GM20000 (cell line): Measurements from ENCODE around the gene YTHDF1.
"Not testable (repeated sequence)": the region's sequence is repeated elsewhere in the genome, so short reads cannot be mapped to it uniquely, and the experiment has no call there.

Experiments
- DNase-seq: peaks from one replicate; pipeline ENCODE4 v3.0.0; 2012; ENCODE audit warnings: low spot score
- TF ChIP-seq, protein P1 (sequence below): IDR thresholded peaks from 2 replicates; pipeline ENCODE4 v1.5.1; 2012; ENCODE audit warnings: mild to moderate bottlenecking, control low read depth; ENCODE audit errors: extremely low read depth, missing control alignments

Gene YTHDF1

DNA sequence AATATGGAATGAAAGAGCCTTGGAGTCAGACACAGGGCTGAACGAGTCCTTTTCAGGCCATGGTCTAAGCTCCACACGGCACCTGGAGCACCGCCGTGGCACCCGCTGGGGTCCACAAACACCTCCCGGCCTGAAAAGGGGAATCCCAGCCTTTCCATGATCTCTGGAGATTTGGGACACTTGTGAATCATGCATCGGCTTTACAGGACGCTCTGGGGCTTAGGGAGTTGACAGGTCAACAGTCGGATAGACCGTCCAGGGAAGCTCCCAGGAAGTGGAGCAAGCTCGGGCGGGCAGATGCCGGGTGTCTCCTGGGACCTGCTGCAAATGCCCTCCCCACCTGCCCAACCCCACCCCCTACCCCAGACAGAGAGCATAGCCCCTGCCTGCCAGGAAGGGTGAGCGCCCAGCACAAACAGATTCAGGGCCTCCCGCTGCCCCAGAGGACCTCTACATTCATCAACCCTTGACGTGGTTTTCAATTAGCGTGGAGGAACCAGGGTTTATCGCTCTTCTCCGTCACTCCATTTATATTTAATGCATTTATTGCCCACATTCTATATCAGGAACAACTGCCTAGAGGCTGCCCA lies 53.6 kb downstream of the YTHDF1 start:
- no peak for DNase-seq
- TF ChIP-seq, protein P1, sequence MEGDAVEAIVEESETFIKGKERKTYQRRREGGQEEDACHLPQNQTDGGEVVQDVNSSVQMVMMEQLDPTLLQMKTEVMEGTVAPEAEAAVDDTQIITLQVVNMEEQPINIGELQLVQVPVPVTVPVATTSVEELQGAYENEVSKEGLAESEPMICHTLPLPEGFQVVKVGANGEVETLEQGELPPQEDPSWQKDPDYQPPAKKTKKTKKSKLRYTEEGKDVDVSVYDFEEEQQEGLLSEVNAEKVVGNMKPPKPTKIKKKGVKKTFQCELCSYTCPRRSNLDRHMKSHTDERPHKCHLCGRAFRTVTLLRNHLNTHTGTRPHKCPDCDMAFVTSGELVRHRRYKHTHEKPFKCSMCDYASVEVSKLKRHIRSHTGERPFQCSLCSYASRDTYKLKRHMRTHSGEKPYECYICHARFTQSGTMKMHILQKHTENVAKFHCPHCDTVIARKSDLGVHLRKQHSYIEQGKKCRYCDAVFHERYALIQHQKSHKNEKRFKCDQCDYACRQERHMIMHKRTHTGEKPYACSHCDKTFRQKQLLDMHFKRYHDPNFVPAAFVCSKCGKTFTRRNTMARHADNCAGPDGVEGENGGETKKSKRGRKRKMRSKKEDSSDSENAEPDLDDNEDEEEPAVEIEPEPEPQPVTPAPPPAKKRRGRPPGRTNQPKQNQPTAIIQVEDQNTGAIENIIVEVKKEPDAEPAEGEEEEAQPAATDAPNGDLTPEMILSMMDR = no peak

DNA sequence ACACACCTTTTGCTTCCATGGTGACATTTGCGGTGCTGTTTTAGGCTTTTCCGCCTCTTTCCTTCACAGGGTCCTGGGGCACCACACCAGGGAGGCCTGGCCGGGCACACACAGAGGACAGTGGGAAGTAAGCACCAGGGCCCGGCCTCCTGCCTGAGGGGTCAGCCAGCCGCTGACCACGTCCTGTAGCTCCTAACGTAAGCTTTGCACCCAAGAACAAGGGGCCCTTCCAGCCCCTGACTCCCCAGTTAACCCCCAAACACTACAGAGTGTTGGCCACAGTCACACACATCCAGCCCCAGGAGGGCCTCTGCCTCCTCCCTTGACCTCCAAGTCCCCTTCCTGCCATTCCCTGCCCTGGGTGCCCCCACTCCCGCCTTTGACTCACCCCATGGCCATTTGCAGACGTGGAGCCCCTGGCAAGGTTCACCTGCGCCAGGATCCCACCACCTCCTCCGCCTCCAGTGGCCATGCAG lies 54.7 kb downstream of the YTHDF1 start:
- TF ChIP-seq, protein P1 = no peak
- DNase-seq = no peak

DNA sequence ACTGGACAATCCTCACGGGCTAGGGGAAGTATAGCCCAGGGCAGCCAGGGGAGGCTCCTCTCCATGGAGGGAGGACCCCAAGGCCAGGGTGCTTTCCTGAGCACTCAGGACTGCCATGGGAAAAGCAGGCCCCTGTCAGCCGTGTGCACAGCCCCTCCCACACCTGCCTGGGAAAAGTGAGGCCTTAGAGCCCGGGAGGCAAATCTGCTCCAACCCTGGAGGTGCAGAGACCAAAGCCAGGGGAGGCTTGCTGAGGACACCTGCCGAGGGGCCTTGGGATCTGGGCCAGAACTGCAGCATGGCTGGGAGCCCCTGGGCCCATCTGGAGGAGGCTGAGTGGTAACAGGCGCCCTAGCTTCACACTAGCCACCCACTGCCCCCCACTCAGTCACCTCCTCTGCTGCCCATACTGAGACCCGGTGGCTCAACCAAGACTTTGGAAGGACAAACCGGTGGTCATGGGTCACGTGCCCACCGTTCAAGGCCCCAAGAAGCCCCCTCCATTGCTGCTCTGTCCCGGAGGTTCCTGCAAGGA lies 55.2 kb downstream of the YTHDF1 start:
- DNase-seq = no peak
- TF ChIP-seq, protein P1 = no peak

DNA sequence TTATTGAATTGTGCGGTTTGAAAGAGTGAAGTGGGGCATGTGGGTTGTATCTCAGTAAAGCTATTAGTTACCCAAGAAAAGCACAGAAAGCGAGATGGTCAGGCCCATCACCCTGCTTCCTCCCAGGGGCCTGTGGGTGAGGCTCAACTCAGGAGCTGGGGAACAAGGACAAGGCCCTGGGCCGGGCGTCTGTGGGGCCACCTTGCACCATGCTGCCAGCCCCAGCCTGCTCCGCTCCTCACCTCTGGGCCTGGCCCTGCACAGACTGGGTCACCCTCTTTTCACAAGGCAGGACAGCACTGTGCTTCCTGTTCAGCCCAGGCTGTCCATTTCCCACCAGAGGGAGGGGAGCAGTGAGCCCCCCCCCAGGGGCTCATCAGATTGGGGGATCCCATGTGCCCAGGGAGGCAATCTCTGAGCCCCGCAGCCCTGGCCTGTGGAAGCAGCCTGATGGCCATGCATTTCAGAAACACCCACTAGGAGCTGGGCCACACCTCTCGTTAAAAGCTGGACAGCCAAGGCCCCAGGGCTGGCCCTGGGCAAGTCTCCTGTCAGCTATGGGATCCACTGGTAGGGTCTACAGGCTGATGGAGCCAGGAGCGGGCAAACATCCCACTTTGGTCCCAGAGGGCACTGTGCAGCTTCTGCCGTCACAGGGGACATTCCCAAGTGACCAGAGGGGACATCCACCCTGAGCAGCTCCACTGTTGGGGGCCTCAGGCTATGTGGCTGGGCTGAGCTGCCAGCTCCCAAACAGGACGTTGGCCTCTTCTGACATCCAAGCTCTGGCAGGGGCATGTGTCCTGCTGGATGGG lies 55.9 kb downstream of the YTHDF1 start:
- TF ChIP-seq, protein P1 = no peak
- DNase-seq = no peak

DNA sequence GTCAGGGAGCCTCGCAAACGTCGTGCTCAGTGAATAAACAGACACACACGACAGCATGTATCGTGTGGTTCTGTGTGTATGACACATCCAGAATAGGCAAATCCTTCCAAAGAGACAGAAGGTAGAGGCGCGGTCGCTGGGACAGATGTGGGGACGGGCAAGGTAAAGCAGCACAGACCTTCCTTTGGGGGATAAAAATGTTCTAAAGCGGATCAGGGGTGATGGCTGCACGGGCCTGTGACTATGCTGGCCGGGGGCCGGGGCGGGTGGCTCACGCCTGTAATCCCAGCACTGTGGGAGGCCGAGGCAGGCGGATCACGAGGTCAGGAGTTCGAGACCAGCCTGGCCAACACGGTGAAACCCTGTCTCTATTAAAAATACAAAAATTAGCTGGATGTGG lies 56.7 kb downstream of the YTHDF1 start:
- not testable (repeated sequence) for DNase-seq

DNA sequence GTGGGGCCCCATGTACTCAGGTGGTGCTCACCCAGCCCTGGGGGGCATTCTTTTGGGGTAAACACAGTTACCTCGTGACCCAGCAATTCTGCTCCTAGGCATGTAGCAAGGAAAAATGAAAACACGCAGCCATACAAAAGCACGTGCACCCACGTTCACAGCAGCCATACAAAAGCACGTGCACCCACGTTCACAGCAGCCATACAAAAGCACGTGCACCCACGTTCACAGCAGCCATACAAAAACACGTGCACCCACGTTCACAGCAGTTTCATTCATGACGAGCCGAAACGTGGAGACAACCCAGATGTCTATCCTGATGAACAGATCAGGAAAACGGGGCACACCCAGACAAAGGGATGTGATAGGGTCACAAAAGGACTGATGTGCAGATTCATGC lies 57.1 kb downstream of the YTHDF1 start:
- DNase-seq = no peak
- TF ChIP-seq, protein P1 = no peak

DNA sequence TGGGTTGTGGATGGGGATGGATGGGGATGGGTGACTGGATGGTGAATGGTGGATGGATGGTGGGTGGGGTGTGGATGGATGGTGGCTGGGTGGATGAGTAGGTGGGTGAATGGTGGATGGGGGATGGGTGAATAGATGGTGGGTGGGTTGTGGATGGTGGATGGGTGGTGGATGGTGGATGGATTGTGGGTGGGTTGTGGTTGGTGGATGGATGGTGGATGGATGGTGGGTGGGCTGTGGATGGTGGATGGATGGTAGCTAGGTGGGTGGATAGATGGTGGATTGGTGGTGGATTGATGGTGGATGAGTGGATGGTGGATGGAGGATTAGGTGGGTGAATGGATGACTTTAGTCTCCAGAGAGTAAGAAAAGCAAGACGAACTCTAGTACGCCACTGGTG lies 57.6 kb downstream of the YTHDF1 start:
- TF ChIP-seq, protein P1 = no peak
- no peak for DNase-seq

DNA sequence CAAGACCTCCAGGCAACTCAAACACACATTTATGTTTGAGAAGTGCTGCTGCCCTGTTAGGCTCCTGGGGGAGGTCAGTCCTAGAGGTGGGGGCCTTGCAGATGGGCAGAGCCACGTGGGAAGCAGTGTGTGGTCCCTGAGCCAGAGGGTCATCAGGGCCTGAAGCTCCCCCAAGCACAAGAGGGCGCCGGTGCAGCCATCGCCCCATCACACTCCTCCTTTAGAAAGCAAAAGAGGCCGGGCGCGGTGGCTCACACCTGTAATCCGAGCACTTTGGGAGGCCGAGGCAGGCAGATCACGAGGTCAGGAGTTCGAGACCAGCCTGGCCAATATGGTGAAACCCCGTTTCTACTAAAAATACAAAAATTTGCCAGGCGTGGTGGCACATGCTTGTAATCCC lies 58.5 kb downstream of the YTHDF1 start:
- not testable (repeated sequence) for DNase-seq
